Kidney glomerular epithelial cell (primary cell): Measurements from ENCODE around the gene PCSK6.
"Not testable (repeated sequence)": the region's sequence is repeated elsewhere in the genome, so short reads cannot be mapped to it uniquely, and the experiment has no call there.

ENCODE experiments used
- DNase-seq: peaks from one replicate; lab custom pipeline; 2025; lab: John Stamatoyannopoulos, UW

PCSK6 gene

GRCh38 chr15:101354891-101355623 is 134.4 kb downstream of the PCSK6 start:
- DNase-seq, result no peak

GRCh38 chr15:101353240-101353639 is 136.3 kb downstream of the PCSK6 start:
- no peak for DNase-seq

DNA sequence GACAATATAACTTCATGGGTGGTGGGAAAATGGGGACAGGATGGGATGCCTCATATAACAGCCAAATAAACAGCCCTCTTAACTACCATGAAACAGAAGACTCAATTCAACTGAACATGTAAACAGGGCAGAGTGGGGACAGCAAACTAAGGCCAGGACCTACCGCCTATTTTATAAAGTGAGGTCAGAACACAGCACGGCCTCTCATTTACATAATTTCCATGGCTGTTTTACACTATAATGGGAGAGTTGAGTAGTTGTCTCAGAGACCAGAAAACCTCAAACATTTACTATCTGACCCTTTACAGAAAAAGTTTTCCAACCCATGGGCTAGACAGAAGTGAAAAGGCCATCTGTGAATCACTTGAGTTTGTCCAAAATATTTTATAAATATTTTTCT is 137.8 kb downstream of the PCSK6 start:
- no peak for DNase-seq

GRCh38 chr15:101349047-101349951 is 140.2 kb downstream of the PCSK6 start:
- no peak for DNase-seq

DNA sequence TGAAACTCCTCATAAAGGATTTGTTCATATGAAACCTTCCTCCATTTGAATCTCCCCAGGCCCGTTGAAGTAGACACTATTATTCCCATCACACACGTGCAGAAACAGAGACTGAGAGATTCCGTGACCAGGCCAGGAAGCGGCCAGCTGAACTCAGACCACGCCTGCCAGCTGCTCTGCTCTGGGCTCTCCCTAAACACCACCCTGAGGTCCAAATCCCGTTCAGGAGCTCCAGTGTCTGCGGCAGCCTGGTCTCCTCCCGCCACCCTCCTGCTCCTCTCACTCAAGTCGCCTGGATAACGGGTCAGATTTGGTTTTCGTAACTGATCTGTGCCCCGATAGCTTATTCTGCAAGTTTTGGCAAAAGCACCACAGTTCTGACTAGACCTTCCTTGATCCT is 140.9 kb downstream of the PCSK6 start:
- no peak for DNase-seq

- no peak for DNase-seq
Measured at GRCh38 chr15:101348015-101348414, 141.5 kb downstream of the PCSK6 start.

- no peak for DNase-seq
Measured at GRCh38 chr15:101347454-101347853, 142.1 kb downstream of the PCSK6 start.

DNA sequence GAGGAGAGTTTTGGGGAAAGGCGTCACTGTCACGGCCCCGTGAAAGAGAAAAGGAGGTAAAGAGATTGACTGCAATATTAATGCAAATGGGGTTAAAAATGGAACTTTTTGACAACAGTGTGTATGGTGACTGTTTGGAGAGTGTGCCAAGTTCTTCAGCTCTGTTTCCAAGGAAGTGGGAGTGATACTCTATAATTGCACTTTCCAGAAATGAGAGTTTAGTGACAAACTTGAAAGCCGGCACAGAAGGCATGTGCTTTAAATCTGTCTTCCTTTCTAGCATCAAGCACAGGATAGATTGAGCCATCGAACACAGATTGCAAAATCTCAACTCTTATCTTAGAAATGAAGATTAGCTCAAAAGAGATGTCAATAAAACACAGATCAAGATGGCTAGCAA is 142.6 kb downstream of the PCSK6 start:
- no peak for DNase-seq

DNA sequence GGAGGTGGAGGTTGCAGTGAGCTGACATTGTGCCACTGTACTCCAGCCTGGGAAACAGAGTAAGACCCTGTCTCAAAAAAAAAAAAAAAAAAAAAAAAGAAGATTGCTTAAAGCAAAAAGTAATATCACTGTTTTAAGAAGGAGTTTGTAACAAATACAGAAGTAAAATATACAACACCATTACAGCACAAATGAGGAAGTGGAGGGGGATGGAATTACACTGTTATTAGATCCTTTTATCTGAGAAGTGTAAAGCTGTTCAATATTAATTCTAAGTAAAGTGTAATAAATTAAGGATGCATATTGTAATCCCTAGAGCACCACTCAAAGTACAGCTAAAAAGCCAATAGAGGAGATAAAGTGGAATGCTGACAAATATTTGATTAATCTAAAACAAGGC is 147.5 kb downstream of the PCSK6 start:
- no peak for DNase-seq

DNA sequence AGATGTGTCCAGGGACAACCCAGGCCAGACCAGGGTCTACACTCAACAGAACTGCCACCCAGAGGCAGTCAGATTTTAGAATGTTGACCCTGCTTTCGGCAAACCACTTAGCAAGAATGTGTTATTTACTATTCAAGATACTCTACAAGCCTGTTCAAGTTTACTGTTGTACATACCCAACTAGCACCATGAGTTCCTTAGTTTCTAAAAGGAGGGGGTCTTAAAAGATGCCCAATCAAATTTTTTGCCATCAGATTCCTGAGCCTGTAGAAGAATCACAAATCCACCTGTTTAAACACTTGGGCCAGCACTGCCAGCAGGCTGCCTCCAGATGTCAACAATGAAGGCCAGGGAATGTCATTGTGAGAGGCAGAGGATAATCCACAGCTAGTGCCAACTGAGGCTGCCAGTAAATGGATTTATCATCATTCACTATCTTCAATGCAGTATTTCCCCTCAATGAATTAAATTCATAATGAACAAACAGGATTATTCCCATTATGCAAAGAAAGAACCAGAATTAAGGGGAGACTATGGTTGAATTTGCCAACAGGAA is 150.9 kb downstream of the PCSK6 start:
- DNase-seq, result no peak

DNA sequence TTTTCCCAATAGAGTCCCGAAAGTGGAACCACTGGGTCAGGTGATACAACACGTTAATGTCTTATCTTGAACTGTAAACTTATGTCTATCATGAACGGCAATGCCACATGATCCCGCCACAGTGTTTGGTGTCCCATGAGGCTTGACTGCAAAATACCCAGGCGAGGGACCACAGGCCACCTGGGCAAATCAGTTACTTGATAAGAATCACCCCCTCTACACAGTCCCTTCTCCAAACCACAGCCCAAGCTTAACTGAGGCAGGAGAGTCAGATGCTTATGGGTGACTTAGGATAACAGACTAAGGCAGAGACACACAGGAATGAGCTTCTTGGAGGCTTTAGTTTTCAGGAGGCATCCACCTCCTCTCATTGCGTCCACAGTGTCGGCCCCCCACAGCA is 151.5 kb downstream of the PCSK6 start:
- no peak for DNase-seq

DNA sequence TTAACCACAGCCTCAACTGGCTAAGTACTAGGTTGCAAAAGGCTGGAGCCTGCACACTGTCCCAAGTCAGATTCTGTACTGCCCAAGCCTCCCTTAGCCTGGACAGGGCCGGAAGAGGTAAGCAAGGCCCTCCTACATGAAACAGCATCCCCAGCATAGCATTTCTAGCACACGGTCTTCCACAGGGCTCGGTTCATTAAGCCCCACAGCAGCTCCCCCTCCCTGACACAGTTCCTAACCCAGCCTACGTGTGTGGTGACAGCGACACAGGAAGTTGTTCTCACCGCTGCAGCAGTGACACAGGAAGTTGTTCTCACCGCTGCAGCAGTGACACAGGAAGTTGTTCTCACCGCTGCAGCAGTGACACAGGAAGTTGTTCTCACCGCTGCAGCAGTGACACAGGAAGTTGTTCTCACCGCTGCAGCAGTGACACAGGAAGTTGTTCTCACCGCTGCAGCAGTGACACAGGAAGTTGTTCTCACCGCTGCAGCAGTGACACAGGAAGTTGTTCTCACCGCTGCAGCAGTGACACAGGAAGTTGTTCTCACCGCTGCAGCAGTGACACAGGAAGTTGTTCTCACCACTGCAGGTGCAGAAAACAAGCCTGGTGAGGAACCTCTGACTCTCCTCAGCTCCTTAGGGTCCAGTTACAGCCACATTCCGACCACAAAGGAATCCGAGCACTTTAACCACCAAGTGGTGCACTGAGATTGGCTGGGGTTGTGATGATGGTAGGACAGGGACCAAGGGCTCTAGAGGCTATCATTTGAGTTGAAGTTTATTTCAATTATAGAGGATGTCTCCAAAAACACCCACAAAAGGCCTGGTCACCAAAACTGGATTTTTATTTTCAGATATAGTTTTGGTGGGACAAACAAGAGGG is 155.4 kb downstream of the PCSK6 start:
- not testable (repeated sequence) for DNase-seq

DNA sequence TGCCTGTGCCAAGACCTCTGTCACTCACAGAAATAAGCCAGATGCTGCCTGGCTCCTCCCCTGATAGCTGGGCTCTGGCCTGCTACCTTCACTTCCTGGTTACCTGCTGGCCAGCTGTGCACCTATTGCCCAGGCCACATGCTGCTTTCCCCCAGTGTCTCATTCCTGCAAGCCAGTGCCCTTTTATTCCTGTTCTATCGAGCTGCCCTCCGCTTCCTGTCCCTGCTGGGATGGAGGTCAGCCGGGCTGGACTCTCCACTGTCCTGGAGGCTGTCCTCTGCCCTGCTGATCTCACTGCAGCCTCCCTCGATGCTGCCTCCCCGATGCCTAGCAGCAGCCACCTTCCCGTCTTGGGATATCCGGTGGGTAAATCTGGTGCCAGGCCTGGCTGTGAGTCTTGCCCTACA is 157.4 kb downstream of the PCSK6 start:
- DNase-seq, result no peak

- DNase-seq, result no peak
Measured at GRCh38 chr15:101329867-101330380, 159.6 kb downstream of the PCSK6 start.

- DNase-seq, result no peak
Measured at GRCh38 chr15:101329309-101329863, 160.1 kb downstream of the PCSK6 start.

GRCh38 chr15:101328001-101328400 is 161.5 kb downstream of the PCSK6 start:
- no peak for DNase-seq

DNA sequence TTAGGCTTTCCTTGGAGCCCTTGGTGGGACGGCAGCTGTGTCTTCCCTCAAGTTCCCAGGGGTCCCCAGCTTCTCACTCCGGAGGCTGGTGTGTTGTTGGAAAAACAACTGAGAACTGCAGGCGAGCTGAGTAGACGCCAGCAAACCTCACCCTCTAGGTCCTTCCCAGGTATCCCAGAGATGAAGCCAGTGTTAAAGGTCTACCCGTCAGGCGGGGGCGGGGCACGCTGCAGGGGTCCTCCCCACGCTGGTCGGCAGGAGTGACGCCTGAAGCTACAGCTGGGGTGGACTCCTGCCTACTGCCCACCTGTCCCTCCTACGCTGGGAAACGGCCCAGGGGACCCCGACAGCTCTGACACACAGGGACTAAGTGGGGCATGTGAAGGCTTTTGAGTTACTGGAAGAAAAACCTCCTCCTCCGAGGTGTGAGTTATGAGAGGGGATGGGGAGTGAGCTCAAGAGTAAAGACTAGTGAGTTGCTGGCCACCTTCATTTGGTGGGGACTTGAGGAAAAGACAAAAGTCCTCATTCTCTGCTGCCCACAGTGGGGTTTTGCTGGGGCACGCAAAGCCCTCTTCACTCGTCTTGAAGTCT is 162.3 kb downstream of the PCSK6 start:
- DNase-seq, result no peak

GRCh38 chr15:101326462-101327146 is 162.9 kb downstream of the PCSK6 start:
- DNase-seq, result no peak

DNA sequence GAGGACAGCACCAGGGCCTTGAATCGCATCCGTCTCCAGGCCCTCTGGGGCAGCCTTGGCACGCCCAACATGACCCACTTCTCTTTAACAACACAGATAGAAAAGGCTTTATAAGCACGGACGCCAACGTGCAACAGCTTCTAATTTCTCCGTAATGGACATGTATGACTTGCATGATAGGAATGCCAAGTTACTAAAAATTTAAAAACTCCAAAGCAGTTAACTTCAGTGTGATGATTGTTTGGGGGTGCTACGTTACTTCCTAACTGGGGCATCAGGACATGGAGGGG is 163.5 kb downstream of the PCSK6 start:
- DNase-seq, result no peak

GRCh38 chr15:101325263-101326025 is 164.1 kb downstream of the PCSK6 start:
- no peak for DNase-seq
